PC-9 (cell line): Measurements from ENCODE around the gene ATP1B1.

Experiments used
- CTCF ChIP-seq: fragments of 200-600 bp; sonication (generic); conservative IDR thresholded peaks from 2 replicates; pipeline ENCODE4 v1.6.1; 2017; ENCODE audit warnings: mixed run types, antibody characterized with exemption, mild to moderate bottlenecking, moderate library complexity
- EZH2 ChIP-seq: fragments of 200-600 bp; sonication (generic); IDR thresholded peaks from 2 replicates; pipeline ENCODE4 v1.8.0; 2017; ENCODE audit warnings: antibody characterized with exemption, low read depth

- no peak for TF ChIP-seq CTCF
- no peak for TF ChIP-seq EZH2
These were observed 16.7 kb upstream of the ATP1B1 start for GRCh38 chr1:169089776-169090175.
